HFFc6 (cell line): ENCODE measurements around the gene CCDC73. TPM values are rescaled to one million over a fixed set of nuclear protein-coding genes. Genes with fewer than 3 reads are reported as not detected.
"Not testable (repeated sequence)": the region's sequence is repeated elsewhere in the genome, so short reads cannot be mapped to it uniquely, and the experiment has no call there.

Source experiments
- DNase-seq: peaks from one replicate; pipeline ENCODE4 v3.0.0-alpha.2; 2018
- H3K27ac Mint-ChIP-seq: 2 replicates; pipeline ENCODE4 v1.8.0; 2020; ENCODE audit warnings: mild to moderate bottlenecking, mixed read lengths
- H3K27me3 Mint-ChIP-seq: 2 replicates; pipeline ENCODE4 v1.8.0; 2021; ENCODE audit warnings: mild to moderate bottlenecking, moderate library complexity, mixed read lengths; ENCODE audit not compliant: insufficient read depth
- H3K36me3 Mint-ChIP-seq: 2 replicates; pipeline ENCODE4 v1.8.0; 2021; ENCODE audit warnings: low read depth, mixed read lengths
- H3K4me1 Mint-ChIP-seq: 2 replicates; pipeline ENCODE4 v1.8.0; 2020; ENCODE audit warnings: low read depth, mixed read lengths
- H3K4me3 Mint-ChIP-seq: 2 replicates; pipeline ENCODE4 v1.8.0; 2020; ENCODE audit warnings: mild to moderate bottlenecking, moderate library complexity, mixed read lengths
- H3K9me3 Mint-ChIP-seq: 2 replicates; pipeline ENCODE4 v1.8.0; 2020; ENCODE audit warnings: mild to moderate bottlenecking, mixed read lengths
- CTCF ChIP-seq: fragments of 200-600 bp; sonication (generic); IDR thresholded peaks from 2 replicates; pipeline ENCODE4 v1.5.0; 2021; ENCODE audit warnings: antibody characterized with exemption, mild to moderate bottlenecking
- total RNA-seq, 6 experiments: library from RNA; stranded (reverse); fragmentation: NEBNext Ultra II Directional; extraction: Animal tissue kit (Norgen Biotek cat#: 25700); gene quantifications; 2 replicates in 1 of 6; 3 replicates in 5 of 6; pipeline ENCODE4 v1.2.3, GENCODE V29; 2021

CCDC73 gene
- total RNA-seq, 6 experiments from 2014 or later, result not detected

GRCh38 chr11:32723332-32723731 lies 71.1 kb downstream of the CCDC73 start:
- no peaks in the 10 kb centered on the region for H3K4me1 Mint-ChIP-seq

GRCh38 chr11:32722255-32722654 lies 72.2 kb downstream of the CCDC73 start:
- Mint-ChIP-seq H3K27ac (no peak overlapping the region), H3K36me3 (no peaks in the 10 kb centered on the region), H3K27me3 (peaks cover 3% of the 10 kb centered on the region), H3K4me3 (no peak overlapping the region), H3K4me1 (no peaks in the 10 kb centered on the region), H3K9me3 (no peaks in the 10 kb centered on the region)
- no peak for TF ChIP-seq CTCF
- DNase-seq, result no peak

More at GRCh38 chr11:32723332-32723731, 71.1 kb downstream of the CCDC73 start:
- Mint-ChIP-seq H3K9me3 (no peaks in the 10 kb centered on the region), H3K27ac (no peak overlapping the region), H3K4me3 (no peak overlapping the region), H3K36me3 (no peaks in the 10 kb centered on the region), H3K27me3 (no peaks in the 10 kb centered on the region; the same call in 1 of the 2 replicates)
- no peak for TF ChIP-seq CTCF
- no peak for DNase-seq

- H3K27ac Mint-ChIP-seq, result no peak overlapping the region
- peaks cover 3% of the 10 kb centered on the region for H3K4me1 Mint-ChIP-seq
- peak; percentile 75 for TF ChIP-seq CTCF
- H3K27me3 Mint-ChIP-seq, result peaks cover 15% of the 10 kb centered on the region
- H3K4me3 Mint-ChIP-seq, result no peak overlapping the region
- H3K9me3 Mint-ChIP-seq, result no peaks in the 10 kb centered on the region
- no peaks in the 10 kb centered on the region for H3K36me3 Mint-ChIP-seq
- no peak for DNase-seq
Observed at GRCh38 chr11:32713496-32713895, 81.0 kb downstream of the CCDC73 start.

- not testable (repeated sequence) for H3K27me3 Mint-ChIP-seq, H3K4me3 Mint-ChIP-seq
- H3K4me1 Mint-ChIP-seq, result peaks cover 32% of the 10 kb centered on the region
Observed at GRCh38 chr11:32708978-32709377, 85.5 kb downstream of the CCDC73 start.

GRCh38 chr11:32706985-32707741 lies 87.3 kb downstream of the CCDC73 start:
- TF ChIP-seq CTCF, result no peak
- H3K36me3 Mint-ChIP-seq, result no peaks in the 10 kb centered on the region
- H3K4me3 Mint-ChIP-seq, result peak overlapping the region; percentile 62
- H3K4me1 Mint-ChIP-seq, result peaks cover 32% of the 10 kb centered on the region
- peaks cover 6% of the 10 kb centered on the region; the same call in 1 of the 2 replicates for H3K27me3 Mint-ChIP-seq
- no peaks in the 10 kb centered on the region; the same call in 1 of the 2 replicates for H3K9me3 Mint-ChIP-seq
- DNase-seq, result peak; percentile 82
- peak overlapping the region; percentile 73 for H3K27ac Mint-ChIP-seq

More at GRCh38 chr11:32708978-32709377, 85.5 kb downstream of the CCDC73 start:
- not testable (repeated sequence) for DNase-seq, H3K36me3 Mint-ChIP-seq, H3K9me3 Mint-ChIP-seq, H3K27ac Mint-ChIP-seq

- no peaks in the 10 kb centered on the region for H3K36me3 Mint-ChIP-seq
Observed at GRCh38 chr11:32705309-32706033, 89.0 kb downstream of the CCDC73 start.

More at GRCh38 chr11:32705309-32706033, 89.0 kb downstream of the CCDC73 start:
- H3K27me3 Mint-ChIP-seq, result peaks cover 3% of the 10 kb centered on the region; the same call in 1 of the 2 replicates
- H3K4me3 Mint-ChIP-seq, result no peak overlapping the region
- H3K27ac Mint-ChIP-seq, result no peak overlapping the region
- DNase-seq, result no peak
- no peaks in the 10 kb centered on the region; the same call in 1 of the 2 replicates for H3K9me3 Mint-ChIP-seq
- no peak for TF ChIP-seq CTCF
- peaks cover 32% of the 10 kb centered on the region for H3K4me1 Mint-ChIP-seq
